ENCODE data around the gene AKR1D1.

AKR1D1 gene

GRCh38 chr7:138105221-138105620 lies 29.0 kb downstream of the AKR1D1 start:
- no peak overlapping the region for H3K4me3 ChIP-seq (ENCODE audit: low read length)

DNA sequence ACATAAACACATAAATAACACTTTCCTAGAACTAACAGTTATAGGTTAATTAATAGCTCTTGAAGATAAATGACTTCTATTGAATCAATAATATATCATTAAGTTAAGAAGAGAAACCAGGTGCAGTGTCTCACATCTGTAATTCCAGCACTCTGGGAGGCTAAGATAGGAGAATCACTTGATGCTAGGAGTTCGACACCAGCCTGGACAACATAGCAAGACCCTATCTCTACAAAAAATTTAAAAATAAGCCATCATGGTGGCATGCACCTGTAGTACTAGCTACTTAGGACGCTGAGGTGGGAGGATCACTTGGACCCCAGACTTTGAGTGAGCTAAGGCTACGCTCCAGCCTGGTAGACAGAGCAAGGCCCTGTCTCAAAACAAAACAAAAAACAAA lies 38.8 kb downstream of the AKR1D1 start:
- no peaks in the 10 kb centered on the region for H3K27me3 ChIP-seq (ENCODE audit: insufficient read depth, low read length)
- no peaks in the 10 kb centered on the region for H3K36me3 ChIP-seq (ENCODE audit: insufficient read depth, low read length)
- H3K4me1 ChIP-seq (ENCODE audit: insufficient read depth, low read length): no peaks in the 10 kb centered on the region
- H2AFZ ChIP-seq (ENCODE audit: low read depth, low read length): no peak overlapping the region
- H3K9me3 ChIP-seq (ENCODE audit: low read length): no peaks in the 10 kb centered on the region
- no peak overlapping the region for H3K4me3 ChIP-seq (ENCODE audit: low read length)

More at GRCh38 chr7:138105221-138105620, 29.0 kb downstream of the AKR1D1 start:
- H3K4me1 ChIP-seq (ENCODE audit: insufficient read depth, low read length): no peaks in the 10 kb centered on the region
- no peak overlapping the region for H2AFZ ChIP-seq (ENCODE audit: low read depth, low read length)
- H3K36me3 ChIP-seq (ENCODE audit: insufficient read depth, low read length): no peaks in the 10 kb centered on the region
- H3K9me3 ChIP-seq (ENCODE audit: low read length): no peaks in the 10 kb centered on the region
- H3K27me3 ChIP-seq (ENCODE audit: insufficient read depth, low read length): no peaks in the 10 kb centered on the region

GRCh38 chr7:138116141-138116540 lies 39.9 kb downstream of the AKR1D1 start:
- Histone ChIP-seq H3K4me1 (ENCODE audit: insufficient read depth, low read length) (no peaks in the 10 kb centered on the region), H3K36me3 (ENCODE audit: insufficient read depth, low read length) (no peaks in the 10 kb centered on the region), H3K4me3 (ENCODE audit: low read length) (no peak overlapping the region), H2AFZ (ENCODE audit: low read depth, low read length) (no peak overlapping the region), H3K9me3 (ENCODE audit: low read length) (no peaks in the 10 kb centered on the region), H3K27me3 (ENCODE audit: insufficient read depth, low read length) (no peaks in the 10 kb centered on the region)

DNA sequence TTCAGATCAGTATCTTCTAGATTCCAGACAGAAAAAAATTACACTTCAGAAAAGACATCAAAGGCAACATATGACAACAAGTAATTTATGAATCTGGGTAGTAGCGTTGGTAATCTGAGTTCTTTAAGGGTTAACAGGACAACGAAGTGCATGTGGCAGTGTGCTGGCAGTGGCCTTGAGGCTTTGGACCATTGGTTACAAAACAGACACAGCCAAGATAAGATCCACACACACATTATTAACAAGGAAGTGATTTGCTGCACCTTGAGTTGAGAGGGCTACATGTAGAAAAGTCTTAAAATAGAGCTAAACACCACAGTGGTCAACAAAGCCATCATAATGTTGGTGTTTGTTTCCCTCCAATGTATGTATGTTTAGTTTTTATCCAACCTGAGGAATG lies 40.6 kb downstream of the AKR1D1 start:
- no peaks in the 10 kb centered on the region for H3K4me1 ChIP-seq (ENCODE audit: insufficient read depth, low read length)
- no peaks in the 10 kb centered on the region for H3K9me3 ChIP-seq (ENCODE audit: low read length)
- H2AFZ ChIP-seq (ENCODE audit: low read depth, low read length): no peak overlapping the region
- no peaks in the 10 kb centered on the region for H3K27me3 ChIP-seq (ENCODE audit: insufficient read depth, low read length)
- no peak overlapping the region for H3K4me3 ChIP-seq (ENCODE audit: low read length)
- H3K36me3 ChIP-seq (ENCODE audit: insufficient read depth, low read length): no peaks in the 10 kb centered on the region

DNA sequence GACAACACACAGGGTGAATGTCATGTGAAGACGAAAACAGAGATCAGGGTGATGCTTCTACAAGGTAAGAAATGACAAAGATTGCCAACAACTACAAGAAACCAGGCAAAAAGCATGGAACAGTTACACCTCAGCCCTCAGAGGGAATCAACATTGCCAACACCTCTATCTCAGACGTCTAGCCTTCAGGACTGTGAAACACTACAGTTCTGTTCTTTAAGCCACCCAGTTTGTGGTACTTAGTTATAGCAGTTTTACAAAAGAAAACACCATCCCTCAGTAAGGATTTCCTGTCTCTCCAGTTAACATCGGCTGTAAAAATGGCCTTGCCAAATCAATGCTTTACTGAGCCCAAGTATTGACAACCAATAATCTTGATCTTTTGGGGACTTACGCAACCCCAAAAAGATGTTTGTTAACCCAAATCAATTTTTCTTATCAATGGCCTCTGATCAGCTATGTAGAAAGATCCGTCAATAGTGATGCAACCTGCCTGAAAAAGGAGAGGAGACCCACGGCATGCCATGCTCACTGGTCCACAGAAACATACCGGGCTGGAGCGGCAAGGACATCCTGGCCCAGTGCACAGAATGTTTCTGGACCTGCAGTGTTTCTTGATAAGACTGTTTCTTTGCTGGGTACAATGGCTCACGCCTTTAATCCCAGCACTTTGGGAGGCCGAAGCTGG lies 44.0 kb downstream of the AKR1D1 start:
- Histone ChIP-seq H3K9me3 (ENCODE audit: low read length) (no peaks in the 10 kb centered on the region), H3K4me1 (ENCODE audit: insufficient read depth, low read length) (no peaks in the 10 kb centered on the region), H2AFZ (ENCODE audit: low read depth, low read length) (no peak overlapping the region), H3K27me3 (ENCODE audit: insufficient read depth, low read length) (no peaks in the 10 kb centered on the region), H3K4me3 (ENCODE audit: low read length) (no peak overlapping the region), H3K36me3 (ENCODE audit: insufficient read depth, low read length) (no peaks in the 10 kb centered on the region)

GRCh38 chr7:138122162-138122561 lies 45.9 kb downstream of the AKR1D1 start:
- no peaks in the 10 kb centered on the region for H3K36me3 ChIP-seq (ENCODE audit: insufficient read depth, low read length)
- no peak overlapping the region for H2AFZ ChIP-seq (ENCODE audit: low read depth, low read length)
- no peaks in the 10 kb centered on the region for H3K27me3 ChIP-seq (ENCODE audit: insufficient read depth, low read length)
- no peaks in the 10 kb centered on the region for H3K9me3 ChIP-seq (ENCODE audit: low read length)
- H3K4me3 ChIP-seq (ENCODE audit: low read length): no peak overlapping the region
- no peaks in the 10 kb centered on the region for H3K4me1 ChIP-seq (ENCODE audit: insufficient read depth, low read length)

GRCh38 chr7:138125119-138125518 lies 48.9 kb downstream of the AKR1D1 start:
- Histone ChIP-seq H2AFZ (ENCODE audit: low read depth, low read length) (no peak overlapping the region), H3K4me3 (ENCODE audit: low read length) (no peak overlapping the region), H3K36me3 (ENCODE audit: insufficient read depth, low read length) (no peaks in the 10 kb centered on the region), H3K4me1 (ENCODE audit: insufficient read depth, low read length) (no peaks in the 10 kb centered on the region), H3K9me3 (ENCODE audit: low read length) (peaks cover 2% of the 10 kb centered on the region), H3K27me3 (ENCODE audit: insufficient read depth, low read length) (no peaks in the 10 kb centered on the region)

- Histone ChIP-seq H3K4me3 (ENCODE audit: low read length) (no peak overlapping the region), H3K4me1 (ENCODE audit: insufficient read depth, low read length) (no peaks in the 10 kb centered on the region), H3K9me3 (ENCODE audit: low read length) (peaks cover 2% of the 10 kb centered on the region), H3K36me3 (ENCODE audit: insufficient read depth, low read length) (no peaks in the 10 kb centered on the region), H3K27me3 (ENCODE audit: insufficient read depth, low read length) (no peaks in the 10 kb centered on the region), H2AFZ (ENCODE audit: low read depth, low read length) (no peak overlapping the region)
Observed at GRCh38 chr7:138125598-138126111, 49.4 kb downstream of the AKR1D1 start.

- no peaks in the 10 kb centered on the region for H3K4me1 ChIP-seq (ENCODE audit: insufficient read depth, low read length)
- no peak overlapping the region for H2AFZ ChIP-seq (ENCODE audit: low read depth, low read length)
- H3K27me3 ChIP-seq (ENCODE audit: insufficient read depth, low read length): no peaks in the 10 kb centered on the region
- H3K4me3 ChIP-seq (ENCODE audit: low read length): no peak overlapping the region
- H3K36me3 ChIP-seq (ENCODE audit: insufficient read depth, low read length): no peaks in the 10 kb centered on the region
- peaks cover 2% of the 10 kb centered on the region for H3K9me3 ChIP-seq (ENCODE audit: low read length)
Observed at GRCh38 chr7:138126928-138127327, 50.7 kb downstream of the AKR1D1 start.

- Histone ChIP-seq H3K36me3 (ENCODE audit: insufficient read depth, low read length) (no peaks in the 10 kb centered on the region), H3K4me3 (ENCODE audit: low read length) (no peak overlapping the region), H3K27me3 (ENCODE audit: insufficient read depth, low read length) (no peaks in the 10 kb centered on the region), H2AFZ (ENCODE audit: low read depth, low read length) (no peak overlapping the region), H3K4me1 (ENCODE audit: insufficient read depth, low read length) (no peaks in the 10 kb centered on the region), H3K9me3 (ENCODE audit: low read length) (peaks cover 2% of the 10 kb centered on the region)
Observed at GRCh38 chr7:138127996-138128395, 51.7 kb downstream of the AKR1D1 start.

DNA sequence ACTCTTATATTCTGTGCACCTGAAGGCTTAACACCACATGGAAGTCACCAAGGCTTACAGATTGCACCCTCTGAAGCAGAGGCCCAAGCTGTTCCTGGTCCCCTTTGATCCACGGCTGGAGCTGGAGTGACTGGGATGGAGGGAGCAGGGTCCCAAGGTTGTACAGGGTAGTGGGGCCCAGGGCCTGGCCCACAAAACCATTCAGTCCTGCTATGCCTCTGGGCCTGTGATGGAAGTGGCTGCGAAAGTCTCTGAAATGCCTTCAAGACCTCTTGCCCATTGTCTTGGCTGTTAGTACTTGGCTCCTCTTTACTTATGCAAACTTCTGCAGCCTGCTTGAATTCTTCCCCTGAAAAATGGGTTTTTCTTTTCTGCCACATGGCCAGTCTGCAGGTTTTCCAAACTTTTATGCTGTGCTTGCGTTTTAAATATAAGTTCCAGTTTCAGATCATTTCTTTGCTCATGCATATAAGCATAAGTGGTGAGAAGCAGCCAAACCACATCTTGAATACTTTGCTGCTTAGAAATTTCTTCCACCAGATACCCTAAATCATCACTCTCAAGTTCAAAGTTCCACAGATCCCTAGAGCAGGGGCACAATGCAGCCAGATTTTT lies 53.4 kb downstream of the AKR1D1 start:
- H3K9me3 ChIP-seq (ENCODE audit: low read length): peaks cover 2% of the 10 kb centered on the region
- H3K4me3 ChIP-seq (ENCODE audit: low read length): no peak overlapping the region
- H3K36me3 ChIP-seq (ENCODE audit: insufficient read depth, low read length): no peaks in the 10 kb centered on the region
- H3K27me3 ChIP-seq (ENCODE audit: insufficient read depth, low read length): no peaks in the 10 kb centered on the region
- H2AFZ ChIP-seq (ENCODE audit: low read depth, low read length): no peak overlapping the region
- H3K4me1 ChIP-seq (ENCODE audit: insufficient read depth, low read length): no peaks in the 10 kb centered on the region

- Histone ChIP-seq H3K9me3 (ENCODE audit: low read length) (no peaks in the 10 kb centered on the region), H3K4me1 (ENCODE audit: insufficient read depth, low read length) (no peaks in the 10 kb centered on the region), H3K36me3 (ENCODE audit: insufficient read depth, low read length) (no peaks in the 10 kb centered on the region), H2AFZ (ENCODE audit: low read depth, low read length) (no peak overlapping the region), H3K4me3 (ENCODE audit: low read length) (no peak overlapping the region), H3K27me3 (ENCODE audit: insufficient read depth, low read length) (no peaks in the 10 kb centered on the region)
Observed at GRCh38 chr7:138137423-138138171, 61.3 kb downstream of the AKR1D1 start.

- Histone ChIP-seq H3K9me3 (ENCODE audit: low read length) (no peaks in the 10 kb centered on the region), H2AFZ (ENCODE audit: low read depth, low read length) (no peak overlapping the region), H3K4me1 (ENCODE audit: insufficient read depth, low read length) (no peaks in the 10 kb centered on the region), H3K27me3 (ENCODE audit: insufficient read depth, low read length) (no peaks in the 10 kb centered on the region), H3K4me3 (ENCODE audit: low read length) (no peak overlapping the region), H3K36me3 (ENCODE audit: insufficient read depth, low read length) (no peaks in the 10 kb centered on the region)
Observed at GRCh38 chr7:138138244-138138643, 62.0 kb downstream of the AKR1D1 start.
